Tibial nerve (tissue), 4 donors: ENCODE data around the gene FLNA. TPM values are rescaled to one million over a fixed set of nuclear protein-coding genes. Genes with fewer than 3 reads are reported as not detected.

Experiments used
- DNase-seq, 2 donors: peaks; one replicate each; pipeline ENCODE4 v3.0.0-alpha.2; 2019; ENCODE audit warnings: low spot score in 2 of 2
- H3K27ac ChIP-seq, 4 donors: fragments of 200-600 bp; sonication (generic) in 3 of 4; one replicate each; pipeline ENCODE4 v1.5.1; 2017 to 2019; ENCODE audit warnings: mild to moderate bottlenecking in 1 of 4
- H3K27me3 ChIP-seq, 2 donors: fragments of 200-600 bp; sonication (generic) in 1 of 2; one replicate each; pipeline versions ENCODE4 v1.5.1 to v1.6.0; 2017 to 2019
- H3K36me3 ChIP-seq, 3 donors: fragments of 200-600 bp; sonication (generic); one replicate each; pipeline ENCODE4 v1.5.1; 2018 to 2019
- H3K4me1 ChIP-seq, 4 donors: fragments of 200-600 bp; sonication (generic) in 3 of 4; one replicate each; pipeline ENCODE4 v1.5.1; 2017 to 2019
- H3K4me3 ChIP-seq, 4 donors: fragments of 200-600 bp; sonication (generic) in 3 of 4; one replicate each; pipeline ENCODE4 v1.5.1; 2017 to 2019; ENCODE audit warnings: mild to moderate bottlenecking in 1 of 4, moderate library complexity in 1 of 4
- H3K9me3 ChIP-seq, 4 donors: fragments of 200-600 bp; sonication (generic) in 3 of 4; one replicate each; pipeline ENCODE4 v1.5.1; 2017 to 2019
- CTCF ChIP-seq, 5 experiments: fragments of 200-600 bp in 3 of 5; fragments of 450-650 bp in 2 of 5; sonication (generic) in 3 of 5; IDR thresholded peaks; one replicate each; pipeline ENCODE4 v1.5.1; 2016 to 2019; ENCODE audit warnings: antibody characterized with exemption in 5 of 5, mild to moderate bottlenecking in 3 of 5, moderate library complexity in 2 of 5
- EP300 ChIP-seq, 2 donors: sonication (generic); formaldehyde crosslinking; IDR thresholded peaks; one replicate each; pipeline ENCODE4 v1.6.1; 2017; ENCODE audit warnings: antibody characterized with exemption in 2 of 2, mild to moderate bottlenecking in 1 of 2
- POLR2A ChIP-seq, 2 donors: fragments of 450-650 bp; IDR thresholded peaks; one replicate each; pipeline ENCODE4 v1.6.1; 2017; ENCODE audit warnings: antibody characterized with exemption in 2 of 2, mild to moderate bottlenecking in 2 of 2, moderate library complexity in 2 of 2
- WGBS, 2 donors: methylation state at CpG; one replicate each; pipeline ENCODE4 v1.1.5; 2018; 5-methylcytosine and 5-hydroxymethylcytosine counted together
- total RNA-seq, 4 donors: library from RNA; depleted of rRNA; stranded (reverse); fragments of >200 nt; gene quantifications; one replicate each; pipeline ENCODE4 v1.1.0, GENCODE V29; 2016

Gene FLNA
- total RNA-seq, 4 donors from 2014 or later: 995 to 1,349 (median 1,139) TPM

- no peaks in the 10 kb centered on the region for H3K9me3 ChIP-seq
- H3K27me3 ChIP-seq: no peaks in the 10 kb centered on the region
- DNase-seq: no peak
- H3K4me1 ChIP-seq: peaks cover 0 to 43% (median 14%) of the 10 kb centered on the region in 4 donors
- 23 to 39% methylated on average over 3 to 5 of the region's 5 CpGs for WGBS, 2 donors
- peaks cover 0 to 6% (median 0%) of the 10 kb centered on the region in 3 donors for H3K36me3 ChIP-seq
- H3K4me3 ChIP-seq: peak overlapping the region in 2 of 4 donors; percentile 62 to 83
- H3K27ac ChIP-seq: peak overlapping the region; percentile 71 to 97 (median 84)
- TF ChIP-seq POLR2A (IDR thresholded peaks at IDR 0.05) (no peak), CTCF (IDR thresholded peaks at IDR 0.05) (no peak), EP300 (IDR thresholded peaks at IDR 0.05) (no peak)
Observed at GRCh38 chrX:154372612-154373022, 1.8 kb downstream of the FLNA start.

- DNase-seq: no peak
- Histone ChIP-seq H3K9me3 (no peaks in the 10 kb centered on the region), H3K4me1 (peaks cover 0 to 50% (median 17%) of the 10 kb centered on the region in 4 donors), H3K27me3 (no peaks in the 10 kb centered on the region), H3K36me3 (peaks cover 0 to 12% (median 5%) of the 10 kb centered on the region in 3 donors), H3K4me3 (peak overlapping the region; percentile 45 to 83 (median 62)), H3K27ac (peak overlapping the region; percentile 71 to 97 (median 84))
- no peak for TF ChIP-seq POLR2A (IDR thresholded peaks at IDR 0.05)
- no peak for TF ChIP-seq CTCF (IDR thresholded peaks at IDR 0.05)
- TF ChIP-seq EP300 (IDR thresholded peaks at IDR 0.05): no peak
- 43% methylated on average over 31 of the region's 43 CpGs; no CpG with 5 or more reads in 1 of the 2 donors for WGBS, 2 donors
Observed at GRCh38 chrX:154371789-154372300, 2.6 kb downstream of the FLNA start.

GRCh38 chrX:154371017-154371788 is 3.2 kb downstream of the FLNA start:
- DNase-seq: peak; percentile 85 to 92
- peak overlapping the region; percentile 71 to 97 (median 92) for H3K27ac ChIP-seq

GRCh38 chrX:154370300-154371016 is 4.0 kb downstream of the FLNA start:
- Histone ChIP-seq H3K4me1 (peaks cover 0 to 63% (median 20%) of the 10 kb centered on the region in 4 donors), H3K9me3 (no peaks in the 10 kb centered on the region), H3K27me3 (no peaks in the 10 kb centered on the region), H3K36me3 (peaks cover 0 to 26% (median 10%) of the 10 kb centered on the region in 3 donors), H3K27ac (peak overlapping the region; percentile 63 to 97 (median 92)), H3K4me3 (peak overlapping the region; percentile 45 to 83 (median 66))
- WGBS, 2 donors: 1 to 37% methylated on average over 21 to 55 of the region's 63 CpGs
- TF ChIP-seq CTCF (IDR thresholded peaks at IDR 0.05) (no peak), POLR2A (IDR thresholded peaks at IDR 0.05) (no peak), EP300 (IDR thresholded peaks at IDR 0.05) (no peak)
- no peak for DNase-seq

More at GRCh38 chrX:154371017-154371788, 3.2 kb downstream of the FLNA start:
- H3K4me1 ChIP-seq: peaks cover 0 to 57% (median 20%) of the 10 kb centered on the region in 4 donors
- peak in 1 of 5 experiments; percentile 38 for TF ChIP-seq CTCF (IDR thresholded peaks at IDR 0.05)
- peak; percentile 90 to 94 for TF ChIP-seq POLR2A (IDR thresholded peaks at IDR 0.05)
- TF ChIP-seq EP300 (IDR thresholded peaks at IDR 0.05): peak; percentile 49 to 99
- 0 to 47% methylated on average over 4 to 57 of the region's 77 CpGs for WGBS, 2 donors
- peaks cover 0 to 18% (median 10%) of the 10 kb centered on the region in 3 donors for H3K36me3 ChIP-seq
- H3K9me3 ChIP-seq: no peaks in the 10 kb centered on the region
- peak overlapping the region; percentile 45 to 83 (median 66) for H3K4me3 ChIP-seq
- no peaks in the 10 kb centered on the region for H3K27me3 ChIP-seq
